ENCODE results near the gene KLHL7. TPM values are rescaled to one million over a fixed set of nuclear protein-coding genes. Genes with fewer than 3 reads are reported as not detected.
"Not testable (repeated sequence)": the region's sequence is repeated elsewhere in the genome, so short reads cannot be mapped to it uniquely, and the experiment has no call there.

KLHL7 gene
- total RNA-seq, 2 donors from 2014 or later: 26.0 to 28.6 TPM

GRCh38 chr7:23106057-23106822 lies 655 bp downstream of the KLHL7 start:
- DNase-seq (ENCODE audit: low spot score): peak; percentile 76

GRCh38 chr7:23106823-23107663 lies 1.5 kb downstream of the KLHL7 start:
- intact Hi-C loops (cut with DNase I): no loop called here
- DNase-seq (ENCODE audit: low spot score): no peak

More at GRCh38 chr7:23106057-23106822, 655 bp downstream of the KLHL7 start:
- intact Hi-C loops (cut with DNase I): no loop called here

- intact Hi-C loops (cut with DNase I): no loop called here
- no peak for DNase-seq (ENCODE audit: low spot score)
Observed at GRCh38 chr7:23107781-23108180, 2.2 kb downstream of the KLHL7 start.

- DNase-seq (ENCODE audit: low spot score): no peak
- intact Hi-C loops (cut with DNase I): no loop called here
Observed at GRCh38 chr7:23108995-23109394, 3.4 kb downstream of the KLHL7 start.

GRCh38 chr7:23109470-23109869 lies 3.9 kb downstream of the KLHL7 start:
- intact Hi-C loops (cut with DNase I): no loop called here
- DNase-seq (ENCODE audit: low spot score): no peak

- no peak for DNase-seq (ENCODE audit: low spot score)
- intact Hi-C loops (cut with DNase I): no loop called here
Observed at GRCh38 chr7:23114896-23115295, 9.3 kb downstream of the KLHL7 start.

GRCh38 chr7:23115991-23116390 lies 10.4 kb downstream of the KLHL7 start:
- DNase-seq (ENCODE audit: low spot score): no peak
- intact Hi-C loops (cut with DNase I): loop anchor here in 1 of 2 donors (1.0 kb wide), 1 partner anchor 17 kb away; no protein-coding TSS in a partner anchor

- intact Hi-C loops (cut with DNase I): no loop called here
- DNase-seq (ENCODE audit: low spot score): no peak
Observed at GRCh38 chr7:23117841-23118240, 12.3 kb downstream of the KLHL7 start.

- no peak for DNase-seq (ENCODE audit: low spot score)
- intact Hi-C loops (cut with DNase I): no loop called here
Observed at GRCh38 chr7:23120106-23120505, 14.5 kb downstream of the KLHL7 start.

GRCh38 chr7:23121165-23121564 lies 15.6 kb downstream of the KLHL7 start:
- intact Hi-C loops (cut with DNase I): no loop called here
- no peak for DNase-seq (ENCODE audit: low spot score)

GRCh38 chr7:23123007-23123406 lies 17.4 kb downstream of the KLHL7 start:
- intact Hi-C loops (cut with DNase I): no loop called here
- DNase-seq (ENCODE audit: low spot score): no peak

GRCh38 chr7:23123465-23123864 lies 17.9 kb downstream of the KLHL7 start:
- DNase-seq (ENCODE audit: low spot score): no peak
- intact Hi-C loops (cut with DNase I): no loop called here

GRCh38 chr7:23129036-23129435 lies 23.5 kb downstream of the KLHL7 start:
- intact Hi-C loops (cut with DNase I): no loop called here
- DNase-seq (ENCODE audit: low spot score): no peak

- intact Hi-C loops (cut with DNase I); DNase-seq (ENCODE audit: low spot score): not testable (repeated sequence)
Observed at GRCh38 chr7:23131799-23132198, 26.2 kb downstream of the KLHL7 start.

- no peak for DNase-seq (ENCODE audit: low spot score)
- intact Hi-C loops (cut with DNase I): no loop called here
Observed at GRCh38 chr7:23133797-23134196, 28.2 kb downstream of the KLHL7 start.

- no peak for DNase-seq (ENCODE audit: low spot score)
- intact Hi-C loops (cut with DNase I): no loop called here
Observed at GRCh38 chr7:23135755-23136154, 30.2 kb downstream of the KLHL7 start.

- intact Hi-C loops (cut with DNase I): no loop called here
- no peak for DNase-seq (ENCODE audit: low spot score)
Observed at GRCh38 chr7:23136216-23136615, 30.6 kb downstream of the KLHL7 start.

- intact Hi-C loops (cut with DNase I): no loop called here
- no peak for DNase-seq (ENCODE audit: low spot score)
Observed at GRCh38 chr7:23157679-23158078, 52.1 kb downstream of the KLHL7 start.

GRCh38 chr7:23158546-23158945 lies 53.0 kb downstream of the KLHL7 start:
- intact Hi-C loops (cut with DNase I): no loop called here

GRCh38 chr7:23161482-23161881 lies 55.9 kb downstream of the KLHL7 start:
- intact Hi-C loops (cut with DNase I): no loop called here
- DNase-seq (ENCODE audit: low spot score): no peak

More at GRCh38 chr7:23158546-23158945, 53.0 kb downstream of the KLHL7 start:
- no peak for DNase-seq (ENCODE audit: low spot score)
